Keratinocyte (primary cell): ENCODE data around the gene PNRC1. TPM values are rescaled to one million over a fixed set of nuclear protein-coding genes. Genes with fewer than 3 reads are reported as not detected.
A peak's percentile ranks its signal among the peaks of the same experiment; 100 is the strongest.

Source experiments
- DNase-seq: peaks from one replicate; pipeline ENCODE4 v3.0.0-alpha.2; 2011; ENCODE audit warnings: low read depth, missing footprints, low spot score
- FAIRE-seq: peaks from 2 replicates; lab custom pipeline; 2011; peaks lifted over from hg19 to GRCh38; lab: Jason Lieb, UNC
- H2AFZ ChIP-seq: 2 replicates; pipeline ENCODE4 v1.6.0; 2012; ENCODE audit warnings: low read length, control low read depth, inconsistent platforms; ENCODE audit not compliant: control insufficient read depth
- H3K27ac ChIP-seq: 2 replicates; pipeline ENCODE4 v1.5.1; 2011; ENCODE audit warnings: low read length; ENCODE audit not compliant: control insufficient read depth, insufficient read depth
- H3K27me3 ChIP-seq: 3 replicates; pipeline ENCODE4 v1.6.0; 2011; ENCODE audit warnings: low read length; ENCODE audit not compliant: control insufficient read depth, insufficient read depth; ENCODE audit errors: extremely low read depth
- H3K36me3 ChIP-seq, 2 experiments: 2 replicates in 1 of 2; 3 replicates in 1 of 2; pipeline ENCODE4 v1.5.1; 2011; ENCODE audit warnings: low read length in 2 of 2, mild to moderate bottlenecking in 1 of 2; ENCODE audit not compliant: control insufficient read depth in 2 of 2, insufficient read depth in 2 of 2; ENCODE audit errors: extremely low read depth in 1 of 2
- H3K4me1 ChIP-seq: 3 replicates; pipeline ENCODE4 v1.5.1; 2011; ENCODE audit warnings: low read length; ENCODE audit not compliant: control insufficient read depth, insufficient read depth; ENCODE audit errors: extremely low read depth
- H3K4me2 ChIP-seq: 3 replicates; pipeline ENCODE4 v1.6.0; 2011; ENCODE audit warnings: low read depth, low read length; ENCODE audit not compliant: control insufficient read depth, insufficient read depth; ENCODE audit errors: extremely low read depth
- H3K4me3 ChIP-seq, 3 experiments: fragments of 200-600 bp in 1 of 3; sonication (generic) in 1 of 3; 2 replicates in 2 of 3; 3 replicates in 1 of 3; pipeline ENCODE4 v1.5.1; 2011 to 2016; ENCODE audit warnings: low read length in 3 of 3, mild to moderate bottlenecking in 3 of 3, control low read depth in 2 of 3, inconsistent platforms in 1 of 3, low read depth in 1 of 3, mixed read lengths in 1 of 3, mixed run types in 1 of 3, moderate library complexity in 1 of 3; ENCODE audit not compliant: control insufficient read depth in 2 of 3, insufficient read depth in 2 of 3; ENCODE audit errors: extremely low read depth in 1 of 3
- H3K79me2 ChIP-seq: 2 replicates; pipeline ENCODE4 v1.6.0; 2012; ENCODE audit warnings: low read length; ENCODE audit not compliant: control insufficient read depth, insufficient read depth
- H3K9ac ChIP-seq: 3 replicates; pipeline ENCODE4 v1.6.0; 2011; ENCODE audit warnings: low read length; ENCODE audit not compliant: control insufficient read depth, insufficient read depth; ENCODE audit errors: extremely low read depth
- H3K9me1 ChIP-seq: 3 replicates; pipeline ENCODE4 v1.6.0; 2011; ENCODE audit warnings: low read length; ENCODE audit not compliant: control insufficient read depth, insufficient read depth; ENCODE audit errors: extremely low read depth
- H3K9me3 ChIP-seq: 2 replicates; pipeline ENCODE4 v1.5.1; 2012; ENCODE audit warnings: low read depth, low read length; ENCODE audit not compliant: control insufficient read depth
- H4K20me1 ChIP-seq: 3 replicates; pipeline ENCODE4 v1.6.0; 2011; ENCODE audit warnings: low read length; ENCODE audit not compliant: control insufficient read depth, insufficient read depth; ENCODE audit errors: extremely low read depth
- CTCF ChIP-seq, 3 experiments: IDR thresholded peaks in 1 of 3; conservative IDR thresholded peaks in 1 of 3; optimal IDR thresholded peaks in 1 of 3; 2 replicates in 2 of 3; 3 replicates in 1 of 3; pipeline versions ENCODE3 to v1.5.1; 2011; ENCODE audit warnings: low read length in 3 of 3, mild to moderate bottlenecking in 3 of 3, moderate library complexity in 2 of 3, control low read depth in 1 of 3, inconsistent platforms in 1 of 3; ENCODE audit not compliant: insufficient read depth in 2 of 3; ENCODE audit errors: extremely low read depth in 1 of 3
- EZH2 ChIP-seq: IDR thresholded peaks from one replicate; pipeline ENCODE4 v1.6.1; 2012; ENCODE audit warnings: inconsistent platforms, mild to moderate bottlenecking, low read length, moderate library complexity
- dilution Hi-C: fragments of 300-500 bp; cut with MboI; formaldehyde crosslinking; loops from one replicate; pipeline ENCODE4 v1.7.0; 2020; ENCODE audit warnings: low sequenced_read_pairs; ENCODE audit not compliant: extremely low pct_ligation_motif_present
- polyA plus RNA-seq, 5 experiments: library from polyadenylated mRNA; depleted of rRNA in 3 of 5; stranded (reverse) in 3 of 5; stranded (forward) in 1 of 5; unstranded in 1 of 5; fragments of >200 nt; gene quantifications; 1 replicate in 1 of 5; 2 replicates in 3 of 5; 3 replicates in 1 of 5; pipeline versions ENCODE4 v1.2.1 to v1.2.3, GENCODE V29; 2011 to 2012; ENCODE audit warnings: missing spikeins in 2 of 5, low read depth in 1 of 5, low replicate concordance in 1 of 5

PNRC1 gene
- polyA plus RNA-seq, 1 donor (not counting 4 experiments of a cell fraction or from before 2014, with no cell fraction given) = 34.6 TPM

GRCh38 chr6:89084542-89084941, 4.0 kb downstream of the PNRC1 start:
- TF ChIP-seq CTCF (optimal IDR thresholded peaks at IDR 0.05 in 1 of 3, IDR thresholded peaks at IDR 0.05 in 1 of 3, conservative IDR thresholded peaks at IDR 0.05 in 1 of 3; ENCODE audit: extremely low read depth in 1 of 3, insufficient read depth in 2 of 3, low read length in 3 of 3) (no peak), EZH2 (no peak)
- FAIRE-seq (no peak), DNase-seq (no peak)
- no peaks in the 10 kb centered on the region for H3K9me3 ChIP-seq
- dilution Hi-C loops = no loop called here
- peaks cover 13% of the 10 kb centered on the region for H3K4me1 ChIP-seq
- H3K4me2 ChIP-seq = no peak overlapping the region
- no peak overlapping the region for H3K4me3 ChIP-seq
- peaks cover 21% of the 10 kb centered on the region for H3K79me2 ChIP-seq
- peaks cover 0 to 6% of the 10 kb centered on the region in 2 experiments for H3K36me3 ChIP-seq
- no peak overlapping the region for H3K27ac ChIP-seq
- H3K9me1 ChIP-seq = no peaks in the 10 kb centered on the region
- H3K27me3 ChIP-seq = no peaks in the 10 kb centered on the region
- H3K9ac ChIP-seq = no peak overlapping the region
- no peak overlapping the region for H2AFZ ChIP-seq
- no peaks in the 10 kb centered on the region for H4K20me1 ChIP-seq

- H4K20me1 ChIP-seq = no peaks in the 10 kb centered on the region
- no peak for DNase-seq
- dilution Hi-C loops = no loop called here
These were observed 4.4 kb downstream of the PNRC1 start for GRCh38 chr6:89084954-89085353.

More at GRCh38 chr6:89084954-89085353, 4.4 kb downstream of the PNRC1 start:
- H3K27me3 ChIP-seq = no peaks in the 10 kb centered on the region
- TF ChIP-seq EZH2 (no peak), CTCF (optimal IDR thresholded peaks at IDR 0.05 in 1 of 3, IDR thresholded peaks at IDR 0.05 in 1 of 3, conservative IDR thresholded peaks at IDR 0.05 in 1 of 3; ENCODE audit: extremely low read depth in 1 of 3, insufficient read depth in 2 of 3, low read length in 3 of 3) (no peak)
- peaks cover 0 to 6% of the 10 kb centered on the region in 2 experiments for H3K36me3 ChIP-seq
- no peak overlapping the region for H3K4me2 ChIP-seq
- no peak overlapping the region for H2AFZ ChIP-seq
- no peaks in the 10 kb centered on the region for H3K9me3 ChIP-seq
- H3K9ac ChIP-seq = no peak overlapping the region
- H3K27ac ChIP-seq = no peak overlapping the region
- peak; percentile 49 for FAIRE-seq
- H3K4me3 ChIP-seq = no peak overlapping the region
- H3K4me1 ChIP-seq = peaks cover 13% of the 10 kb centered on the region
- H3K9me1 ChIP-seq = no peaks in the 10 kb centered on the region
- H3K79me2 ChIP-seq = peaks cover 21% of the 10 kb centered on the region
